HG03342 (cell line): ENCODE results near the gene ARHGAP15.
A peak's percentile ranks its signal among the peaks of the same experiment; 100 is the strongest.

Source experiments
- ATAC-seq: cut with Tn5 transposase; IDR thresholded peaks from one replicate; pipeline ENCODE4 v1.9.1; 2021; ENCODE audit warnings: mild to moderate bottlenecking, moderate library complexity; ENCODE audit not compliant: unreplicated experiment

The ARHGAP15 gene

GRCh38 chr2:143674051-143674450 is 544.8 kb downstream of the ARHGAP15 start:
- ATAC-seq: no peak

- ATAC-seq: no peak
Observed at GRCh38 chr2:143675021-143675420, 545.8 kb downstream of the ARHGAP15 start.

- no peak for ATAC-seq
Observed at GRCh38 chr2:143679617-143680016, 550.4 kb downstream of the ARHGAP15 start.

- ATAC-seq: no peak
Observed at GRCh38 chr2:143680885-143681405, 551.7 kb downstream of the ARHGAP15 start.

- no peak for ATAC-seq
Observed at GRCh38 chr2:143682436-143683055, 553.3 kb downstream of the ARHGAP15 start.

- no peak for ATAC-seq
Observed at GRCh38 chr2:143683977-143684376, 554.8 kb downstream of the ARHGAP15 start.

GRCh38 chr2:143684551-143685320 is 555.5 kb downstream of the ARHGAP15 start:
- ATAC-seq: no peak

- ATAC-seq: no peak
Observed at GRCh38 chr2:143685421-143686078, 556.3 kb downstream of the ARHGAP15 start.

- ATAC-seq: peak; percentile 62
Observed at GRCh38 chr2:143686585-143687164, 557.5 kb downstream of the ARHGAP15 start.

- ATAC-seq: no peak
Observed at GRCh38 chr2:143688248-143688647, 559.0 kb downstream of the ARHGAP15 start.

- ATAC-seq: no peak
Observed at GRCh38 chr2:143688815-143689214, 559.6 kb downstream of the ARHGAP15 start.

- no peak for ATAC-seq
Observed at GRCh38 chr2:143689541-143689940, 560.3 kb downstream of the ARHGAP15 start.

GRCh38 chr2:143690235-143690634 is 561.0 kb downstream of the ARHGAP15 start:
- no peak for ATAC-seq

GRCh38 chr2:143691121-143691520 is 561.9 kb downstream of the ARHGAP15 start:
- no peak for ATAC-seq

- ATAC-seq: no peak
Observed at GRCh38 chr2:143692162-143692561, 562.9 kb downstream of the ARHGAP15 start.

- no peak for ATAC-seq
Observed at GRCh38 chr2:143692967-143693366, 563.7 kb downstream of the ARHGAP15 start.

GRCh38 chr2:143694335-143694734 is 565.1 kb downstream of the ARHGAP15 start:
- ATAC-seq: no peak

- ATAC-seq: peak; percentile 81
Observed at GRCh38 chr2:143696651-143697050, 567.4 kb downstream of the ARHGAP15 start.

GRCh38 chr2:143697744-143698143 is 568.5 kb downstream of the ARHGAP15 start:
- ATAC-seq: no peak

- no peak for ATAC-seq
Observed at GRCh38 chr2:143698352-143698751, 569.1 kb downstream of the ARHGAP15 start.

- ATAC-seq: no peak
Observed at GRCh38 chr2:143698888-143699570, 569.8 kb downstream of the ARHGAP15 start.
